ENCODE measurements around the gene KRT81.

DNA sequence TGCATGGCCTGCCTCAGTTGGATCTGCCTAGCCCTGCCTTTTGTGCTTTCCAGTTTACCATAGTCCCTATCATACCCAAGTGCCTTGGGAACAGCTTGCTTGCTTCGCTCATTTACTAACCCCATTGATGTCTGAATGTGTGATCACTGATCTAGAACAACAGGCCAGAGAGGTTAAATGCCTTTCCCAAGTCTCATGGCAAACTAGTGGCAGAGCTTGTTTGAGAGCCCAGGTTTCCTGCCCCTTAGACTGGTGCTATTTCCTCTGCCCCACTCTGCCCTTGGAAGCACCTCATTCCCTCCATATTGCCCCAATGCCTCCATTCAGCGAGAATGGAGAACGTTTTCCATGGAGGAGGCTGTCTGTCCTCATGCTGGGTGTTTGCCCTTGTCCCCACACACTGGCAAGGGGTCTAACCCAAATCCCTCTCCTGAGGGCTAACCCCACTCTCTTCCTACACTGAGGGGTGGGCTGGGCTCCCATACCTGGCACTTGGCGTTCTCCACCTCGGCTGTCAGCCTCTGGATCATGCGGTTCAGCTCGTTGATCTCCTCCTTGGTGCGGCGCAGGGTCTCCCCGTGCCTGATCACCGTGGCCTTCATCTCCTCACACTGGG is 38.5 kb downstream of the KRT81 start:
- no peak for TF ChIP-seq EP300 (IDR thresholded peaks at IDR 0.05)
- TF ChIP-seq, protein P1, sequence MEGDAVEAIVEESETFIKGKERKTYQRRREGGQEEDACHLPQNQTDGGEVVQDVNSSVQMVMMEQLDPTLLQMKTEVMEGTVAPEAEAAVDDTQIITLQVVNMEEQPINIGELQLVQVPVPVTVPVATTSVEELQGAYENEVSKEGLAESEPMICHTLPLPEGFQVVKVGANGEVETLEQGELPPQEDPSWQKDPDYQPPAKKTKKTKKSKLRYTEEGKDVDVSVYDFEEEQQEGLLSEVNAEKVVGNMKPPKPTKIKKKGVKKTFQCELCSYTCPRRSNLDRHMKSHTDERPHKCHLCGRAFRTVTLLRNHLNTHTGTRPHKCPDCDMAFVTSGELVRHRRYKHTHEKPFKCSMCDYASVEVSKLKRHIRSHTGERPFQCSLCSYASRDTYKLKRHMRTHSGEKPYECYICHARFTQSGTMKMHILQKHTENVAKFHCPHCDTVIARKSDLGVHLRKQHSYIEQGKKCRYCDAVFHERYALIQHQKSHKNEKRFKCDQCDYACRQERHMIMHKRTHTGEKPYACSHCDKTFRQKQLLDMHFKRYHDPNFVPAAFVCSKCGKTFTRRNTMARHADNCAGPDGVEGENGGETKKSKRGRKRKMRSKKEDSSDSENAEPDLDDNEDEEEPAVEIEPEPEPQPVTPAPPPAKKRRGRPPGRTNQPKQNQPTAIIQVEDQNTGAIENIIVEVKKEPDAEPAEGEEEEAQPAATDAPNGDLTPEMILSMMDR (IDR thresholded peaks at IDR 0.05), result no peak

Measured in esophagus muscularis mucosa (tissue), 3 donors.